WTC11 (cell line): ENCODE measurements around the gene SMG9. TPM values are rescaled to one million over a fixed set of nuclear protein-coding genes. Genes with fewer than 3 reads are reported as not detected.

Source experiments
- ATAC-seq: fragments of 200-7000 bp; cut with Tn5 transposase; 2 replicates; pipeline ENCODE4 v1.10.0; 2021; ENCODE audit warnings: mild to moderate bottlenecking, moderate library complexity
- CTCF ChIA-PET: fragments of 300-600 bp; sonication (Branson Sonifier 250); formaldehyde crosslinking; loops from one replicate; lab custom pipeline; 2021; ENCODE audit warnings: antibody characterized with exemption; lab: Charles Lee
- POLR2A ChIA-PET: fragments of 350-600 bp; sonication (Branson Sonifier 250); formaldehyde crosslinking; loops from one replicate; lab custom pipeline; 2021; ENCODE audit warnings: antibody characterized with exemption; lab: Charles Lee
- DNase-seq: peaks from one replicate; pipeline ENCODE4 v3.0.0; 2021; ENCODE audit warnings: low spot score
- H3K27ac Mint-ChIP-seq: 2 replicates; pipeline ENCODE4 v1.8.0; 2021; ENCODE audit warnings: mixed read lengths
- H3K27me3 Mint-ChIP-seq: 2 replicates; pipeline ENCODE4 v1.8.0; 2021; ENCODE audit warnings: low read depth, mild to moderate bottlenecking, moderate library complexity, mixed read lengths
- H3K36me3 Mint-ChIP-seq: 2 replicates; pipeline ENCODE4 v1.8.0; 2021; ENCODE audit warnings: mixed read lengths
- H3K4me1 Mint-ChIP-seq: 2 replicates; pipeline ENCODE4 v1.8.0; 2022; ENCODE audit warnings: mixed read lengths
- H3K4me3 Mint-ChIP-seq: 2 replicates; pipeline ENCODE4 v1.8.0; 2021; ENCODE audit warnings: mild to moderate bottlenecking, moderate library complexity, mixed read lengths
- H3K9me3 Mint-ChIP-seq: 2 replicates; pipeline ENCODE4 v1.8.0; 2021; ENCODE audit warnings: mixed read lengths
- CBFB ChIP-seq: sonication (generic); formaldehyde crosslinking; IDR thresholded peaks from 2 replicates; pipeline ENCODE4 v1.8.1; 2022; ENCODE audit warnings: mild to moderate bottlenecking, low read depth, missing genetic modification reagents
- CREM ChIP-seq: sonication (generic); formaldehyde crosslinking; IDR thresholded peaks from 2 replicates; pipeline ENCODE4 v1.8.1; 2022; ENCODE audit warnings: mild to moderate bottlenecking, missing genetic modification reagents, moderate library complexity
- ETV6 ChIP-seq: sonication (generic); formaldehyde crosslinking; IDR thresholded peaks from 2 replicates; pipeline ENCODE4 v1.8.1; 2022; ENCODE audit warnings: mild to moderate bottlenecking, missing genetic modification reagents
- FOXP1 ChIP-seq: sonication (generic); formaldehyde crosslinking; IDR thresholded peaks from 2 replicates; pipeline ENCODE4 v1.8.0; 2022; ENCODE audit warnings: missing genetic modification reagents, mild to moderate bottlenecking, moderate library complexity, borderline replicate concordance
- FOXP4 ChIP-seq: sonication (generic); formaldehyde crosslinking; IDR thresholded peaks from 2 replicates; pipeline ENCODE4 v1.8.0; 2022; ENCODE audit warnings: mild to moderate bottlenecking, missing genetic modification reagents
- JUN ChIP-seq: sonication (generic); formaldehyde crosslinking; IDR thresholded peaks from 2 replicates; pipeline ENCODE4 v1.8.0; 2023; ENCODE audit warnings: mild to moderate bottlenecking, missing genetic modification reagents
- MAX ChIP-seq: sonication (generic); formaldehyde crosslinking; IDR thresholded peaks from 2 replicates; pipeline ENCODE4 v1.8.0; 2022; ENCODE audit warnings: mild to moderate bottlenecking, missing genetic modification reagents
- MYBL2 ChIP-seq: sonication (generic); formaldehyde crosslinking; IDR thresholded peaks from 2 replicates; pipeline ENCODE4 v1.8.1; 2023; ENCODE audit warnings: mild to moderate bottlenecking, moderate library complexity, missing genetic modification reagents
- USF2 ChIP-seq: sonication (generic); formaldehyde crosslinking; IDR thresholded peaks from 2 replicates; pipeline ENCODE4 v1.8.1; 2023; ENCODE audit warnings: mild to moderate bottlenecking, missing genetic modification reagents, moderate library complexity
- ZBTB21 ChIP-seq: sonication (generic); formaldehyde crosslinking; IDR thresholded peaks from 2 replicates; pipeline ENCODE4 v1.8.1; 2023; ENCODE audit warnings: mild to moderate bottlenecking, missing genetic modification reagents, borderline replicate concordance
- ZNF138 ChIP-seq: sonication (generic); formaldehyde crosslinking; conservative IDR thresholded peaks from 2 replicates; pipeline ENCODE4 v1.8.1; 2022; ENCODE audit warnings: mild to moderate bottlenecking, moderate library complexity, missing genetic modification reagents
- ZNF317 ChIP-seq: sonication (generic); formaldehyde crosslinking; IDR thresholded peaks from 2 replicates; pipeline ENCODE4 v1.8.1; 2023; ENCODE audit warnings: low read depth, mild to moderate bottlenecking, moderate library complexity, missing genetic modification reagents, borderline replicate concordance
- ZNF416 ChIP-seq: fragments of 250-450 bp; sonication (Bioruptor Pico); IDR thresholded peaks from 2 replicates; pipeline ENCODE4 v1.9.0; 2021; ENCODE audit warnings: mild to moderate bottlenecking, inconsistent platforms
- ZNF423 ChIP-seq: fragments of 250-450 bp; sonication (Bioruptor Pico); IDR thresholded peaks from 2 replicates; pipeline ENCODE4 v2.1.2; 2022; ENCODE audit warnings: mild to moderate bottlenecking, moderate library complexity
- ZNF512 ChIP-seq: sonication (generic); formaldehyde crosslinking; IDR thresholded peaks from 2 replicates; pipeline ENCODE4 v1.8.1; 2022; ENCODE audit warnings: missing genetic modification reagents, borderline replicate concordance
- total RNA-seq: library from RNA; stranded (reverse); gene quantifications from 3 replicates; pipeline ENCODE4 v1.2.3, GENCODE V29; 2021
- TF ChIP-seq, protein P1 (sequence below): sonication (generic); formaldehyde crosslinking; IDR thresholded peaks from 2 replicates; pipeline ENCODE4 v1.8.0; 2022; ENCODE audit warnings: mild to moderate bottlenecking, missing genetic modification reagents
- TF ChIP-seq, protein P2 (sequence below): sonication (generic); formaldehyde crosslinking; IDR thresholded peaks from 2 replicates; pipeline ENCODE4 v1.8.0; 2023; ENCODE audit warnings: mild to moderate bottlenecking, missing genetic modification reagents
- TF ChIP-seq, protein P3 (sequence below): sonication (generic); formaldehyde crosslinking; IDR thresholded peaks from 2 replicates; pipeline ENCODE4 v1.8.1; 2022; ENCODE audit warnings: mild to moderate bottlenecking, missing genetic modification reagents, moderate library complexity, borderline replicate concordance
- TF ChIP-seq, protein P4 (sequence below): sonication (generic); formaldehyde crosslinking; IDR thresholded peaks from 2 replicates; pipeline ENCODE4 v1.8.0; 2023; ENCODE audit warnings: missing genetic modification reagents, mild to moderate bottlenecking, borderline replicate concordance

Gene SMG9
- total RNA-seq, 1 experiment from 2014 or later, result 25.7 TPM

DNA sequence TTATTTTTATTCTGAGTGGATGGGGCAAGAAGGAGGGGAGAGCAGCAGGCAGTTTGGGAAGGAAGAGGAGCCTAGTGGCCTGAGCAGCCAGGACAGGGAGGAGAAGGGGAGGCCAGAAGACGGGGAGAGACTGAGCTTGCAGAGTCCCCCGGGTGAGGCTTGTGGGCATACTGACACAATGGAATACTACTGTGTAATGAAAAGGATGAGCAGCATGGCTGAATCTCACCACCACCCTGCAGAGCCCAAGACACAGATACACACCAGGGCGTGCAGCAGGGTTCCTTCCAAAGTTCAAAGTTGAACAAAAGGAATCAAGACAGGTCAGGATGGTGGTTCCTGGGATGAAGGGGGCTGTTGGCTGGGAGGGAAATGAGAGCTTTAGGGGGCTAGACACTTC lies 8.1 kb upstream of the SMG9 start:
- Mint-ChIP-seq H3K4me1 (peaks cover 21% of the 10 kb centered on the region), H3K36me3 (no peaks in the 10 kb centered on the region)
- TF ChIP-seq CREM (CRISPR knock-in tag) (no peak), ZNF317 (CRISPR knock-in tag) (no peak), FOXP1 (CRISPR knock-in tag) (no peak), FOXP4 (CRISPR knock-in tag) (no peak), CBFB (CRISPR knock-in tag) (no peak), ETV6 (CRISPR knock-in tag) (no peak), ZBTB21 (CRISPR knock-in tag) (no peak), JUN (CRISPR knock-in tag) (no peak), ZNF423 (no peak), ZNF512 (no peak), ZNF416 (CRISPR knock-in tag) (no peak), USF2 (CRISPR knock-in tag) (no peak)
- TF ChIP-seq, protein P1, sequence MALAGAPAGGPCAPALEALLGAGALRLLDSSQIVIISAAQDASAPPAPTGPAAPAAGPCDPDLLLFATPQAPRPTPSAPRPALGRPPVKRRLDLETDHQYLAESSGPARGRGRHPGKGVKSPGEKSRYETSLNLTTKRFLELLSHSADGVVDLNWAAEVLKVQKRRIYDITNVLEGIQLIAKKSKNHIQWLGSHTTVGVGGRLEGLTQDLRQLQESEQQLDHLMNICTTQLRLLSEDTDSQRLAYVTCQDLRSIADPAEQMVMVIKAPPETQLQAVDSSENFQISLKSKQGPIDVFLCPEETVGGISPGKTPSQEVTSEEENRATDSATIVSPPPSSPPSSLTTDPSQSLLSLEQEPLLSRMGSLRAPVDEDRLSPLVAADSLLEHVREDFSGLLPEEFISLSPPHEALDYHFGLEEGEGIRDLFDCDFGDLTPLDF (CRISPR knock-in tag), result no peak
- TF ChIP-seq, protein P2, sequence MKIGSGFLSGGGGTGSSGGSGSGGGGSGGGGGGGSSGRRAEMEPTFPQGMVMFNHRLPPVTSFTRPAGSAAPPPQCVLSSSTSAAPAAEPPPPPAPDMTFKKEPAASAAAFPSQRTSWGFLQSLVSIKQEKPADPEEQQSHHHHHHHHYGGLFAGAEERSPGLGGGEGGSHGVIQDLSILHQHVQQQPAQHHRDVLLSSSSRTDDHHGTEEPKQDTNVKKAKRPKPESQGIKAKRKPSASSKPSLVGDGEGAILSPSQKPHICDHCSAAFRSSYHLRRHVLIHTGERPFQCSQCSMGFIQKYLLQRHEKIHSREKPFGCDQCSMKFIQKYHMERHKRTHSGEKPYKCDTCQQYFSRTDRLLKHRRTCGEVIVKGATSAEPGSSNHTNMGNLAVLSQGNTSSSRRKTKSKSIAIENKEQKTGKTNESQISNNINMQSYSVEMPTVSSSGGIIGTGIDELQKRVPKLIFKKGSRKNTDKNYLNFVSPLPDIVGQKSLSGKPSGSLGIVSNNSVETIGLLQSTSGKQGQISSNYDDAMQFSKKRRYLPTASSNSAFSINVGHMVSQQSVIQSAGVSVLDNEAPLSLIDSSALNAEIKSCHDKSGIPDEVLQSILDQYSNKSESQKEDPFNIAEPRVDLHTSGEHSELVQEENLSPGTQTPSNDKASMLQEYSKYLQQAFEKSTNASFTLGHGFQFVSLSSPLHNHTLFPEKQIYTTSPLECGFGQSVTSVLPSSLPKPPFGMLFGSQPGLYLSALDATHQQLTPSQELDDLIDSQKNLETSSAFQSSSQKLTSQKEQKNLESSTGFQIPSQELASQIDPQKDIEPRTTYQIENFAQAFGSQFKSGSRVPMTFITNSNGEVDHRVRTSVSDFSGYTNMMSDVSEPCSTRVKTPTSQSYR (CRISPR knock-in tag), result no peak
- TF ChIP-seq, all 79 proteins: peak for 0
- CTCF ChIA-PET, result interaction anchor here (0.9 to 3.0 kb wide), 5 partner anchors 11 to 95 kb away, joined by 3 to 11 read pairs (median 4); no protein-coding TSS in a partner anchor
- Mint-ChIP-seq H3K9me3 (no peaks in the 10 kb centered on the region), H3K4me3 (no peak overlapping the region), H3K27ac (no peak overlapping the region), H3K27me3 (peaks cover 2% of the 10 kb centered on the region; the same call in 1 of the 2 replicates)
- ATAC-seq, result no peak
- POLR2A ChIA-PET, result no interaction called here
- no peak for DNase-seq

DNA sequence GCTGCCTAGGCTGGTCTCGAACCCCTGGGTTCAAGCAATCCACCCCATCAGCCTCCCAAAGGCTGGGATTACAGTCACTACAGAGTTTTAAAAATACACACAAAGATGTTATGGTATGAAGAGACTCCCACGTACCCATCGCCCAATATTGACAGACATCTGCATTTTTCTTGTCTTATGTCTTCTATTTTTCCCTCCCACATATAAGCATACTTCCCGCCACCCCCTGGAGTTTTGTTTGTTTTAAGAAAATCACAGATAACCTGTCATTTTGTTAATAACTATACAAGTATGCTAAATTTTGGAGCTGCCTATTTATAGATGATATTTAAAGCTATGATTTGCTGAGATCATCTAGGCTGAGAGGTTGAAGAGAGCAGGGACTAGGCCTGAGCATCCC lies 6.2 kb upstream of the SMG9 start:
- ATAC-seq (no peak), DNase-seq (no peak)
- CTCF ChIA-PET, result interaction anchor here (2.6 to 3.0 kb wide), 2 partner anchors 13 to 16 kb away, joined by 10 to 11 read pairs; no protein-coding TSS in a partner anchor
- Mint-ChIP-seq H3K36me3 (peaks cover 6% of the 10 kb centered on the region; the same call in 1 of the 2 replicates), H3K4me3 (no peak overlapping the region), H3K4me1 (peaks cover 24% of the 10 kb centered on the region), H3K27me3 (peaks cover 2% of the 10 kb centered on the region; the same call in 1 of the 2 replicates), H3K27ac (no peak overlapping the region), H3K9me3 (no peaks in the 10 kb centered on the region)
- POLR2A ChIA-PET, result no interaction called here
- TF ChIP-seq, protein P3, sequence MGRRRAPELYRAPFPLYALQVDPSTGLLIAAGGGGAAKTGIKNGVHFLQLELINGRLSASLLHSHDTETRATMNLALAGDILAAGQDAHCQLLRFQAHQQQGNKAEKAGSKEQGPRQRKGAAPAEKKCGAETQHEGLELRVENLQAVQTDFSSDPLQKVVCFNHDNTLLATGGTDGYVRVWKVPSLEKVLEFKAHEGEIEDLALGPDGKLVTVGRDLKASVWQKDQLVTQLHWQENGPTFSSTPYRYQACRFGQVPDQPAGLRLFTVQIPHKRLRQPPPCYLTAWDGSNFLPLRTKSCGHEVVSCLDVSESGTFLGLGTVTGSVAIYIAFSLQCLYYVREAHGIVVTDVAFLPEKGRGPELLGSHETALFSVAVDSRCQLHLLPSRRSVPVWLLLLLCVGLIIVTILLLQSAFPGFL (CRISPR knock-in tag), result no peak
- no peak for TF ChIP-seq MYBL2 (CRISPR knock-in tag)
- TF ChIP-seq, protein P4, sequence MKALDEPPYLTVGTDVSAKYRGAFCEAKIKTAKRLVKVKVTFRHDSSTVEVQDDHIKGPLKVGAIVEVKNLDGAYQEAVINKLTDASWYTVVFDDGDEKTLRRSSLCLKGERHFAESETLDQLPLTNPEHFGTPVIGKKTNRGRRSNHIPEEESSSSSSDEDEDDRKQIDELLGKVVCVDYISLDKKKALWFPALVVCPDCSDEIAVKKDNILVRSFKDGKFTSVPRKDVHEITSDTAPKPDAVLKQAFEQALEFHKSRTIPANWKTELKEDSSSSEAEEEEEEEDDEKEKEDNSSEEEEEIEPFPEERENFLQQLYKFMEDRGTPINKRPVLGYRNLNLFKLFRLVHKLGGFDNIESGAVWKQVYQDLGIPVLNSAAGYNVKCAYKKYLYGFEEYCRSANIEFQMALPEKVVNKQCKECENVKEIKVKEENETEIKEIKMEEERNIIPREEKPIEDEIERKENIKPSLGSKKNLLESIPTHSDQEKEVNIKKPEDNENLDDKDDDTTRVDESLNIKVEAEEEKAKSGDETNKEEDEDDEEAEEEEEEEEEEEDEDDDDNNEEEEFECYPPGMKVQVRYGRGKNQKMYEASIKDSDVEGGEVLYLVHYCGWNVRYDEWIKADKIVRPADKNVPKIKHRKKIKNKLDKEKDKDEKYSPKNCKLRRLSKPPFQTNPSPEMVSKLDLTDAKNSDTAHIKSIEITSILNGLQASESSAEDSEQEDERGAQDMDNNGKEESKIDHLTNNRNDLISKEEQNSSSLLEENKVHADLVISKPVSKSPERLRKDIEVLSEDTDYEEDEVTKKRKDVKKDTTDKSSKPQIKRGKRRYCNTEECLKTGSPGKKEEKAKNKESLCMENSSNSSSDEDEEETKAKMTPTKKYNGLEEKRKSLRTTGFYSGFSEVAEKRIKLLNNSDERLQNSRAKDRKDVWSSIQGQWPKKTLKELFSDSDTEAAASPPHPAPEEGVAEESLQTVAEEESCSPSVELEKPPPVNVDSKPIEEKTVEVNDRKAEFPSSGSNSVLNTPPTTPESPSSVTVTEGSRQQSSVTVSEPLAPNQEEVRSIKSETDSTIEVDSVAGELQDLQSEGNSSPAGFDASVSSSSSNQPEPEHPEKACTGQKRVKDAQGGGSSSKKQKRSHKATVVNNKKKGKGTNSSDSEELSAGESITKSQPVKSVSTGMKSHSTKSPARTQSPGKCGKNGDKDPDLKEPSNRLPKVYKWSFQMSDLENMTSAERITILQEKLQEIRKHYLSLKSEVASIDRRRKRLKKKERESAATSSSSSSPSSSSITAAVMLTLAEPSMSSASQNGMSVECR (CRISPR knock-in tag), result no peak
- no peak for TF ChIP-seq CBFB (CRISPR knock-in tag)
- TF ChIP-seq MAX (CRISPR knock-in tag), result no peak
- TF ChIP-seq ZNF138 (CRISPR knock-in tag), result no peak
